T-cell (primary cell): ENCODE measurements around the gene ZBTB14. TPM values are rescaled to one million over a fixed set of nuclear protein-coding genes. Genes with fewer than 3 reads are reported as not detected.

Experiments used
- ATAC-seq, 4 experiments: fragments of 200-7000 bp in 3 of 4; fragments of 150-1000 bp in 1 of 4; cut with Tn5 transposase; replicated peaks in 1 of 4; 1 replicate in 3 of 4; 2 replicates in 1 of 4; pipeline ENCODE4 v1.10.0; 2021; ENCODE audit warnings: moderate library complexity in 3 of 4, mild to moderate bottlenecking in 2 of 4, moderate number of reproducible peaks in 1 of 4
- CTCF ChIA-PET, 2 donors: fragments of 300-600 bp; sonication (Branson Sonifier 250); formaldehyde crosslinking; loops; one replicate each; lab custom pipeline; 2022; ENCODE audit warnings: antibody characterized with exemption in 2 of 2; lab: Charles Lee
- POLR2A ChIA-PET, 2 donors: fragments of 300-600 bp; sonication (Branson Sonifier 250); formaldehyde crosslinking; loops; one replicate each; lab custom pipeline; 2022; ENCODE audit warnings: antibody characterized with exemption in 2 of 2; lab: Charles Lee
- DNase-seq, 35 experiments: peaks; one replicate each; pipeline versions ENCODE4 v3.0.0 to v3.0.0-alpha.2; 2013 to 2023
- H3K27ac ChIP-seq: one replicate; pipeline ENCODE4 v1.5.1; 2013; ENCODE audit warnings: low read length
- H3K27me3 ChIP-seq, 2 experiments: replicated peaks in 1 of 2; 1 replicate in 1 of 2; 2 replicates in 1 of 2; pipeline versions ENCODE4 v1.6.1 to v1.7.0; 2013; ENCODE audit warnings: low read length in 1 of 2, mixed read lengths in 1 of 2; ENCODE audit not compliant: control insufficient read depth in 2 of 2, insufficient read depth in 2 of 2; ENCODE audit errors: extremely low read depth in 1 of 2
- H3K36me3 ChIP-seq, 2 donors: 1 replicate in 1 of 2; 2 replicates in 1 of 2; pipeline versions ENCODE4 v1.6.1 to v1.7.0; 2013; ENCODE audit warnings: low read length in 1 of 2; ENCODE audit not compliant: control insufficient read depth in 2 of 2, insufficient read depth in 1 of 2; ENCODE audit errors: extremely low read depth in 1 of 2
- H3K4me1 ChIP-seq, 2 experiments: 1 replicate in 1 of 2; 2 replicates in 1 of 2; pipeline versions ENCODE4 v1.6.1 to v1.7.0; 2013; ENCODE audit warnings: low read length in 2 of 2, mixed read lengths in 1 of 2; ENCODE audit not compliant: insufficient read depth in 2 of 2, control insufficient read depth in 1 of 2; ENCODE audit errors: extremely low read depth in 1 of 2
- H3K4me3 ChIP-seq, 2 donors: 1 replicate in 1 of 2; 2 replicates in 1 of 2; pipeline versions ENCODE4 v1.5.1 to v1.7.0; 2013; ENCODE audit warnings: mild to moderate bottlenecking in 2 of 2, low read length in 1 of 2, moderate library complexity in 1 of 2; ENCODE audit not compliant: control insufficient read depth in 1 of 2; ENCODE audit errors: extremely low read depth in 1 of 2
- H3K9me3 ChIP-seq: 2 replicates; pipeline ENCODE4 v1.7.0; 2013
- H3K27ac Mint-ChIP-seq, 2 donors: one replicate each; pipeline ENCODE4 v1.8.0; 2020 to 2021; ENCODE audit warnings: mild to moderate bottlenecking in 2 of 2, mixed read lengths in 2 of 2
- H3K27me3 Mint-ChIP-seq, 2 donors: one replicate each; pipeline ENCODE4 v1.8.0; 2021 to 2022; ENCODE audit warnings: mixed read lengths in 2 of 2
- H3K36me3 Mint-ChIP-seq: one replicate; pipeline ENCODE4 v1.8.0; 2021; ENCODE audit warnings: mixed read lengths
- H3K4me1 Mint-ChIP-seq, 3 donors: one replicate each; pipeline ENCODE4 v1.8.0; 2020 to 2022; ENCODE audit warnings: mixed read lengths in 3 of 3, mild to moderate bottlenecking in 1 of 3
- H3K4me3 Mint-ChIP-seq, 3 donors: one replicate each; pipeline ENCODE4 v1.8.0; 2020 to 2022; ENCODE audit warnings: mild to moderate bottlenecking in 3 of 3, mixed read lengths in 3 of 3, moderate library complexity in 3 of 3
- H3K9me3 Mint-ChIP-seq, 3 donors: one replicate each; pipeline ENCODE4 v1.8.0; 2020 to 2022; ENCODE audit warnings: mixed read lengths in 3 of 3
- WGBS: methylation state at CpG from one replicate; pipeline ENCODE4 v1.1.5; 2013; ENCODE audit warnings: missing lambda C conversion rate; ENCODE audit not compliant: insufficient coverage; 5-methylcytosine and 5-hydroxymethylcytosine counted together
- total RNA-seq, 35 experiments: library from RNA in 6 of 35; stranded (reverse) in 6 of 35; fragments of 120-200 nt in 1 of 35; gene quantifications; one replicate each; pipeline versions ENCODE4 v1.2.1 to v1.2.4 and lab custom pipeline; 2013 to 2026

ZBTB14 gene
- total RNA-seq, 5 donors from 2014 or later (not counting 1 experiment from before 2014, with no cell fraction given), result 26.3 to 41.8 (median 37.0) TPM

DNA sequence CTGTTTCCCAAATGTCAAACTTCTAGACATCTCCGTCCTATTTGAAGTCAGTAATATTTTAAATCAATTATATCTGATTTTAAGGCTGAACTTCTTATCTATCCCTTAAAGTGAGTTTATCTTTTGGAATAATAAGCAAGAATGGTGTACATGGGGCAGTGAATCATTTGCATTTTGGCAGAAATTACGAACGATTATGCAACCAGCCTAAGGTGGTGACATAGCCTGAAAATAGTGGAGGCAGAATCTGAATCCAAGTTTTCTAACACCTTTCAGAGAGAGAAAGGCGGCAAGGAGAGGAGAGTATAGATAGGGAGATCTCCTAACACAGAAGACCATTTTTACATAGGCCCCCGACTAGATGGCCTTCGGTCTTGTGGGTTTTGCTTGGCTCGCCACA is 10.7 kb downstream of the ZBTB14 start:
- no peak overlapping the region for H3K4me3 Mint-ChIP-seq
- Histone ChIP-seq H3K4me3 (no peak overlapping the region), H3K36me3 (peaks cover 0 to 3% of the 10 kb centered on the region in 2 donors), H3K9me3 (no peaks in the 10 kb centered on the region), H3K27ac (no peak overlapping the region), H3K4me1 (peaks cover 4% of the 10 kb centered on the region in 2 experiments), H3K27me3 (no peaks in the 10 kb centered on the region)
- peaks cover 17% of the 10 kb centered on the region for H3K36me3 Mint-ChIP-seq
- no peak overlapping the region for H3K27ac Mint-ChIP-seq
- no peaks in the 10 kb centered on the region for H3K27me3 Mint-ChIP-seq
- CTCF ChIA-PET, result interaction anchor here in 1 of 2 donors (0.6 kb wide), 1 partner anchor 27 kb away, joined by 3 read pairs; no protein-coding TSS in a partner anchor
- peaks cover 32 to 42% (median 36%) of the 10 kb centered on the region in 3 donors for H3K4me1 Mint-ChIP-seq
- no peak for DNase-seq
- H3K9me3 Mint-ChIP-seq, result peaks cover 0 to 8% (median 6%) of the 10 kb centered on the region in 3 donors
- no peak for ATAC-seq
- POLR2A ChIA-PET, result no interaction called here
- WGBS, result 97% methylated on average over 4 of the region's 7 CpGs

- Mint-ChIP-seq H3K27me3 (no peaks in the 10 kb centered on the region), H3K4me1 (peaks cover 21 to 32% (median 26%) of the 10 kb centered on the region in 3 donors), H3K9me3 (peaks cover 0 to 22% (median 13%) of the 10 kb centered on the region in 3 donors), H3K36me3 (peaks cover 10% of the 10 kb centered on the region), H3K27ac (peak overlapping the region in 1 of 2 donors; percentile 4), H3K4me3 (no peak overlapping the region)
- no CpG with 5 or more reads among the region's 1 CpG for WGBS
- POLR2A ChIA-PET, result no interaction called here
- Histone ChIP-seq H3K4me1 (peaks cover 4% of the 10 kb centered on the region in 2 experiments), H3K4me3 (no peak overlapping the region), H3K36me3 (peaks cover 0 to 3% of the 10 kb centered on the region in 2 donors), H3K9me3 (no peaks in the 10 kb centered on the region), H3K27me3 (no peaks in the 10 kb centered on the region), H3K27ac (no peak overlapping the region)
- CTCF ChIA-PET, result interaction anchor here in 1 of 2 donors (1.1 kb wide), 1 partner anchor 14 kb away, joined by 3 read pairs; no protein-coding TSS in a partner anchor
- no peak for ATAC-seq
- no peak for DNase-seq
These were observed 12.8 kb downstream of the ZBTB14 start for GRCh38 chr18:5282770-5283169.

DNA sequence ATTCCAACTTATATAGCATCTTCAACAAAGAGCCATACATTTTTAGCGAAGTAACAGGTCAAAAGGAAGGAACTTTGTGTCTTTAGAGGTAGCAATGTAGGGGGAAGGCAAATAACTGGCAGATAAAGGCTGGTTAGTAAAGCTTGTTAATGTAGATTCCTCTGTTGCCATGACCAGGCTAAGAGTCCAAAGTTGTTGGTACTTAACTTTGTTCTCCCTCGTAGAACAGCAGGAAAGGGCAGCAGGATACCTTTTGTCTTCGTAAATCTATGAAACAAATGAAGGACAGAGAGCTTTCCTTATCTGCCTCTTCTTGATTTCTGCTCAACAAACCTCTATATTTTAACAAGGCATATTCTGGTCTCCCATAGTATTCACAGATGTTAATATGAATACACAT is 18.6 kb downstream of the ZBTB14 start:
- H3K27ac ChIP-seq, result no peak overlapping the region
- ChIA-PET CTCF (no interaction called here), POLR2A (no interaction called here)
- peaks cover 4% of the 10 kb centered on the region for H3K36me3 Mint-ChIP-seq
- ATAC-seq, result no peak
- no peak overlapping the region for H3K4me3 Mint-ChIP-seq
- H3K36me3 ChIP-seq, result no peaks in the 10 kb centered on the region
- peaks cover 2% of the 10 kb centered on the region for H3K9me3 ChIP-seq
- H3K27me3 Mint-ChIP-seq, result peaks cover 0 to 2% of the 10 kb centered on the region in 2 donors
- peaks cover 6 to 30% (median 21%) of the 10 kb centered on the region in 3 donors for H3K9me3 Mint-ChIP-seq
- no peaks in the 10 kb centered on the region for H3K4me1 ChIP-seq
- DNase-seq, result no peak
- WGBS, result 50% methylated on average over 1 of the region's 3 CpGs
- H3K27me3 ChIP-seq, result no peaks in the 10 kb centered on the region
- no peak overlapping the region for H3K27ac Mint-ChIP-seq
- no peaks in the 10 kb centered on the region for H3K4me1 Mint-ChIP-seq
- H3K4me3 ChIP-seq, result no peak overlapping the region

DNA sequence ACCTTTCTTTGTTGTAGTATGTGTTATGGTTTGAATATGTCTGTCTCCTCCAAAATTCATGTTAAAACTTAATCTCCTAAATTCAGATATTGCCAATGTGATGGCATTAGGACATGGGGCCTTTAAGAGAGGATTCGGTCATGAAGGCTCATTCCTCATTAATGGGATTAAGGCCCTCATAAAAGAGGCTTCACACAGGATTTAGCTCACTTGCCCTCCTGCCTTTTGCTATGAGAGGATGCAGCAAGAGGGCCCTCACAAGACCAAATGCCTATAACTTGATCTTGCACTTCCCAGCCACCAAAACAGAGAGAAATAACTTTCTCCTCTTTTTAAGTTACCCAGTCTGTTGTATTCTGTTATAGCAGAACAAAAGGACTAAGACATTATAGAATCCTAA is 19.7 kb downstream of the ZBTB14 start:
- no peaks in the 10 kb centered on the region for H3K4me1 Mint-ChIP-seq
- Histone ChIP-seq H3K36me3 (no peaks in the 10 kb centered on the region), H3K27me3 (no peaks in the 10 kb centered on the region), H3K9me3 (peaks cover 2% of the 10 kb centered on the region), H3K4me1 (no peaks in the 10 kb centered on the region), H3K4me3 (no peak overlapping the region), H3K27ac (no peak overlapping the region)
- DNase-seq (no peak), ATAC-seq (no peak)
- no peak overlapping the region for H3K4me3 Mint-ChIP-seq
- no peak overlapping the region for H3K27ac Mint-ChIP-seq
- H3K9me3 Mint-ChIP-seq, result peaks cover 8 to 32% (median 22%) of the 10 kb centered on the region in 3 donors
- no CpG with 5 or more reads among the region's 1 CpG for WGBS
- POLR2A ChIA-PET, result no interaction called here
- H3K36me3 Mint-ChIP-seq, result peaks cover 4% of the 10 kb centered on the region
- CTCF ChIA-PET, result no interaction called here
- H3K27me3 Mint-ChIP-seq, result peaks cover 0 to 3% of the 10 kb centered on the region in 2 donors

DNA sequence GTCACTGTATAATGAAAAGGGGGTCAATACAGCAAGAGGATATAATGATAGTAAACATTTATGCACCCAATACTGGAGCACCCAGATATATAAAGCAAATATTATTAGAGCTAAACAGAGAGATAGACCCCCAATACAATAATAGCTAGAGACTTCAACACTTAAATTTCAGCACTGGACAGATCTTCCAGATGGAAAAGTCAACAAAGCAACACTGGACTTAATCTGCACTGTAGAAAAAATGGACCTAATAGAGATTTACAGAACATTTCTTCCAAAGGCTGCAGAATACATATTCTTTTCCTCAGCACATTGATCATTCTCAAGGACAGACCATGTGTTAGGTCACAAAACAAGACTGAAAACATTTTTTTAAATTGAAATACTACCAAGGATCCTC is 26.7 kb downstream of the ZBTB14 start:
- no peak overlapping the region for H3K4me3 Mint-ChIP-seq

GRCh38 chr18:5266721-5267120 is 28.8 kb downstream of the ZBTB14 start:
- Mint-ChIP-seq H3K9me3 (peaks cover 23 to 54% (median 27%) of the 10 kb centered on the region in 3 donors), H3K36me3 (no peaks in the 10 kb centered on the region), H3K27ac (no peak overlapping the region), H3K4me3 (no peak overlapping the region), H3K4me1 (no peaks in the 10 kb centered on the region), H3K27me3 (peaks cover 0 to 20% of the 10 kb centered on the region in 2 donors)
- Histone ChIP-seq H3K27ac (no peak overlapping the region), H3K4me3 (no peak overlapping the region), H3K4me1 (no peaks in the 10 kb centered on the region), H3K27me3 (peaks cover 0 to 7% of the 10 kb centered on the region in 2 experiments), H3K9me3 (no peaks in the 10 kb centered on the region), H3K36me3 (no peaks in the 10 kb centered on the region)
- POLR2A ChIA-PET, result no interaction called here
- CTCF ChIA-PET, result interaction anchor here in 1 of 2 donors (0.6 kb wide), 1 partner anchor 50 kb away, joined by 4 read pairs; no protein-coding TSS in a partner anchor
- ATAC-seq, result no peak
- WGBS, result 50% methylated on average over 1 of the region's 3 CpGs
- DNase-seq, result no peak

More for the DNA sequence above, 26.7 kb downstream of the ZBTB14 start:
- Mint-ChIP-seq H3K27ac (no peak overlapping the region), H3K36me3 (no peaks in the 10 kb centered on the region), H3K27me3 (peaks cover 3 to 7% of the 10 kb centered on the region in 2 donors), H3K4me1 (no peaks in the 10 kb centered on the region), H3K9me3 (peaks cover 22 to 49% (median 32%) of the 10 kb centered on the region in 3 donors)
- Histone ChIP-seq H3K27ac (no peak overlapping the region), H3K4me3 (no peak overlapping the region), H3K4me1 (no peaks in the 10 kb centered on the region), H3K36me3 (no peaks in the 10 kb centered on the region), H3K9me3 (peaks cover 2% of the 10 kb centered on the region), H3K27me3 (no peaks in the 10 kb centered on the region)
- ATAC-seq (no peak), DNase-seq (no peak)
- ChIA-PET POLR2A (no interaction called here), CTCF (no interaction called here)
